ENCODE measurements around the gene KIF12.

- TF ChIP-seq CTCF (IDR thresholded peaks at IDR 0.05) = no peak
- no peak for TF ChIP-seq POLR2A (IDR thresholded peaks at IDR 0.05)
Observed at GRCh38 chr9:114109124-114109523, 10.0 kb upstream of the KIF12 start.
